GM23338 (cell line): ENCODE data around the gene RTN3. TPM values are rescaled to one million over a fixed set of nuclear protein-coding genes. Genes with fewer than 3 reads are reported as not detected.

Source experiments
- ATAC-seq: fragments of 200-7000 bp; cut with Tn5 transposase; 3 replicates; pipeline ENCODE4 v1.9.1; 2020
- DNase-seq: peaks from one replicate; pipeline ENCODE4 v3.0.0-alpha.2; 2015; ENCODE audit warnings: low spot score
- H2AFZ ChIP-seq: fragments of 200-600 bp; sonication (generic); 2 replicates; pipeline ENCODE4 v1.8.0; 2016; ENCODE audit warnings: antibody characterized with exemption, mild to moderate bottlenecking, moderate library complexity
- H3F3A ChIP-seq: fragments of 200-600 bp; sonication (generic); replicated peaks from 2 replicates; pipeline ENCODE4 v1.8.0; 2017; ENCODE audit warnings: antibody characterized with exemption, mixed run types, low read depth
- H3K27ac ChIP-seq: fragments of 200-600 bp; sonication (generic); 2 replicates; pipeline ENCODE4 v1.6.1; 2016; ENCODE audit warnings: low read depth
- H3K27me3 ChIP-seq: fragments of 200-600 bp; sonication (generic); 2 replicates; pipeline ENCODE4 v1.8.0; 2016; ENCODE audit warnings: mild to moderate bottlenecking, mixed run types, moderate library complexity; ENCODE audit not compliant: insufficient read depth
- H3K36me3 ChIP-seq: fragments of 200-600 bp; sonication (generic); 2 replicates; pipeline ENCODE4 v1.8.0; 2016; ENCODE audit warnings: mild to moderate bottlenecking; ENCODE audit not compliant: insufficient read depth
- H3K4me1 ChIP-seq: fragments of 200-600 bp; sonication (generic); 2 replicates; pipeline ENCODE4 v1.8.0; 2016; ENCODE audit warnings: mild to moderate bottlenecking, moderate library complexity; ENCODE audit not compliant: insufficient read depth
- H3K4me2 ChIP-seq: fragments of 200-600 bp; sonication (generic); 2 replicates; pipeline ENCODE4 v1.7.1; 2017; ENCODE audit warnings: mixed run types
- H3K4me3 ChIP-seq: fragments of 200-600 bp; sonication (generic); 2 replicates; pipeline ENCODE4 v1.6.1; 2016; ENCODE audit warnings: mixed run types
- H3K79me2 ChIP-seq: fragments of 200-600 bp; sonication (generic); replicated peaks from 2 replicates; pipeline ENCODE4 v1.8.0; 2017; ENCODE audit warnings: mild to moderate bottlenecking; ENCODE audit not compliant: insufficient read depth
- H3K9me2 ChIP-seq: fragments of 200-600 bp; sonication (generic); 2 replicates; pipeline ENCODE4 v1.8.0; 2017; ENCODE audit not compliant: insufficient read depth
- H4K20me1 ChIP-seq: fragments of 200-600 bp; sonication (generic); replicated peaks from 2 replicates; pipeline ENCODE4 v1.8.0; 2017; ENCODE audit warnings: mild to moderate bottlenecking; ENCODE audit not compliant: insufficient read depth
- H3K27ac Mint-ChIP-seq: 2 replicates; pipeline ENCODE4 v1.8.0; 2020; ENCODE audit warnings: inconsistent platforms, mild to moderate bottlenecking, moderate library complexity, mixed read lengths
- H3K27me3 Mint-ChIP-seq: 3 replicates; pipeline ENCODE4 v1.8.0; 2022; ENCODE audit warnings: low read depth, mild to moderate bottlenecking, moderate library complexity, mixed read lengths, inconsistent platforms; ENCODE audit not compliant: insufficient read depth, poor library complexity
- H3K36me3 Mint-ChIP-seq: 3 replicates; pipeline ENCODE4 v1.8.0; 2021; ENCODE audit warnings: low read depth, mild to moderate bottlenecking, inconsistent platforms, moderate library complexity, mixed read lengths
- H3K4me1 Mint-ChIP-seq: 3 replicates; pipeline ENCODE4 v1.8.0; 2020; ENCODE audit warnings: mild to moderate bottlenecking, inconsistent platforms, mixed read lengths
- H3K4me3 Mint-ChIP-seq: 3 replicates; pipeline ENCODE4 v1.8.0; 2021; ENCODE audit warnings: moderate library complexity, mild to moderate bottlenecking, inconsistent platforms, mixed read lengths
- H3K9me3 Mint-ChIP-seq: 3 replicates; pipeline ENCODE4 v1.8.0; 2020; ENCODE audit warnings: moderate library complexity, mild to moderate bottlenecking, inconsistent platforms, mixed read lengths
- CREB1 ChIP-seq: fragments of 250-450 bp; sonication (Bioruptor Pico); IDR thresholded peaks from 2 replicates; pipeline ENCODE4 v1.5.0; 2020; ENCODE audit warnings: low read depth, mild to moderate bottlenecking, moderate library complexity
- EZH2 ChIP-seq: fragments of 200-600 bp; sonication (generic); IDR thresholded peaks from one replicate; pipeline ENCODE4 v1.8.0; 2017; ENCODE audit warnings: antibody characterized with exemption, mild to moderate bottlenecking, low read depth; ENCODE audit not compliant: unreplicated experiment
- EZH2phosphoT487 ChIP-seq: fragments of 200-600 bp; sonication (generic); IDR thresholded peaks from one replicate; pipeline ENCODE4 v1.8.1; 2018; ENCODE audit warnings: antibody characterized with exemption; ENCODE audit not compliant: unreplicated experiment
- JUNB ChIP-seq: IDR thresholded peaks from one replicate; pipeline ENCODE4 v1.6.1; 2016; ENCODE audit warnings: antibody characterized with exemption; ENCODE audit not compliant: unreplicated experiment
- NANOG ChIP-seq: IDR thresholded peaks from 2 replicates; pipeline ENCODE4 v1.6.1; 2016; ENCODE audit warnings: antibody characterized with exemption, borderline replicate concordance
- POLR2AphosphoS5 ChIP-seq: IDR thresholded peaks from 2 replicates; pipeline ENCODE4 v1.6.1; 2016; ENCODE audit warnings: antibody characterized with exemption, low read depth
- ZNF331 ChIP-seq: fragments of 250-450 bp; sonication (Bioruptor Pico); IDR thresholded peaks from 2 replicates; pipeline ENCODE4 v1.5.0; 2020; ENCODE audit warnings: low read depth, mild to moderate bottlenecking, moderate library complexity
- polyA plus RNA-seq: library from polyadenylated mRNA; unstranded; fragments of >200 nt; fragmentation: Nextera tagmentation; extraction: Ambion mirVana; gene quantifications from 2 replicates; pipeline ENCODE4 v1.2.1, GENCODE V29; 2016
- total RNA-seq: library from RNA; depleted of rRNA; stranded (reverse); fragments of >200 nt; shearing (Covaris generic); gene quantifications from 2 replicates; pipeline ENCODE4 v1.2.3, GENCODE V29; 2014
- TF ChIP-seq, protein P1 (sequence below): fragments of 250-450 bp; sonication (Bioruptor Pico); IDR thresholded peaks from 2 replicates; pipeline ENCODE4 v1.5.0; 2020; ENCODE audit warnings: mild to moderate bottlenecking, moderate library complexity
- TF ChIP-seq, protein P2 (sequence below): IDR thresholded peaks from 2 replicates; pipeline ENCODE4 v1.6.1; 2016; ENCODE audit warnings: antibody characterized with exemption
- TF ChIP-seq, protein P3 (sequence below): IDR thresholded peaks from one replicate; pipeline ENCODE4 v1.6.1; 2018; ENCODE audit warnings: antibody characterized with exemption; ENCODE audit not compliant: unreplicated experiment

RTN3 gene
- total and polyA plus RNA-seq, 2 experiments from 2014 or later: 138 to 162 TPM

DNA sequence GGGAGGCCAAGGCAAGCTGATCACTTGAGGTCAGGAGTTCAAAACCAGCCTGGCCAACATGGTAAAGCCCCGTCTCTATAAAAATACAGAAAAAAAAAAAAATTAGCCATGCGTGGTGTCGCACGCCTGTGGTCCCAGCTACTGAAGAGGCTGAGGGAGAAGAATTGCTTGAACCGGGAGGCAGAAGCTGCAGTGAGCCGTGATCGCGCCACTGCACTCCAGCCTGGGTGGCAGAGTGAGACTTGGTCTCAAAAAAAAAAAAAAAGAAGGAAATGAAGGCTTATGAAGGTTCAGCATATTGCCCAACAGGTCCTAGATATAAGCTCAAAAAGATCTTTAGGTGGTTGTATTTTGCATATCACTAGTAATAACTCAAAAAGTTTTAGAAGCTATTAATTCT, 20.3 kb upstream of the RTN3 start:
- Mint-ChIP-seq H3K4me3 (no peak overlapping the region), H3K27ac (no peak overlapping the region)

More for the DNA sequence above, 20.3 kb upstream of the RTN3 start:
- Histone ChIP-seq H4K20me1 (peaks cover 18% of the 10 kb centered on the region), H3K27me3 (no peaks in the 10 kb centered on the region), H3K4me1 (no peaks in the 10 kb centered on the region), H3K27ac (no peak overlapping the region), H2AFZ (no peak overlapping the region), H3K9me2 (no peaks in the 10 kb centered on the region), H3F3A (no peaks in the 10 kb centered on the region), H3K4me3 (no peak overlapping the region), H3K36me3 (no peaks in the 10 kb centered on the region), H3K79me2 (peaks cover 68% of the 10 kb centered on the region), H3K4me2 (no peak overlapping the region)
- TF ChIP-seq NANOG: no peak
- TF ChIP-seq, protein P1, sequence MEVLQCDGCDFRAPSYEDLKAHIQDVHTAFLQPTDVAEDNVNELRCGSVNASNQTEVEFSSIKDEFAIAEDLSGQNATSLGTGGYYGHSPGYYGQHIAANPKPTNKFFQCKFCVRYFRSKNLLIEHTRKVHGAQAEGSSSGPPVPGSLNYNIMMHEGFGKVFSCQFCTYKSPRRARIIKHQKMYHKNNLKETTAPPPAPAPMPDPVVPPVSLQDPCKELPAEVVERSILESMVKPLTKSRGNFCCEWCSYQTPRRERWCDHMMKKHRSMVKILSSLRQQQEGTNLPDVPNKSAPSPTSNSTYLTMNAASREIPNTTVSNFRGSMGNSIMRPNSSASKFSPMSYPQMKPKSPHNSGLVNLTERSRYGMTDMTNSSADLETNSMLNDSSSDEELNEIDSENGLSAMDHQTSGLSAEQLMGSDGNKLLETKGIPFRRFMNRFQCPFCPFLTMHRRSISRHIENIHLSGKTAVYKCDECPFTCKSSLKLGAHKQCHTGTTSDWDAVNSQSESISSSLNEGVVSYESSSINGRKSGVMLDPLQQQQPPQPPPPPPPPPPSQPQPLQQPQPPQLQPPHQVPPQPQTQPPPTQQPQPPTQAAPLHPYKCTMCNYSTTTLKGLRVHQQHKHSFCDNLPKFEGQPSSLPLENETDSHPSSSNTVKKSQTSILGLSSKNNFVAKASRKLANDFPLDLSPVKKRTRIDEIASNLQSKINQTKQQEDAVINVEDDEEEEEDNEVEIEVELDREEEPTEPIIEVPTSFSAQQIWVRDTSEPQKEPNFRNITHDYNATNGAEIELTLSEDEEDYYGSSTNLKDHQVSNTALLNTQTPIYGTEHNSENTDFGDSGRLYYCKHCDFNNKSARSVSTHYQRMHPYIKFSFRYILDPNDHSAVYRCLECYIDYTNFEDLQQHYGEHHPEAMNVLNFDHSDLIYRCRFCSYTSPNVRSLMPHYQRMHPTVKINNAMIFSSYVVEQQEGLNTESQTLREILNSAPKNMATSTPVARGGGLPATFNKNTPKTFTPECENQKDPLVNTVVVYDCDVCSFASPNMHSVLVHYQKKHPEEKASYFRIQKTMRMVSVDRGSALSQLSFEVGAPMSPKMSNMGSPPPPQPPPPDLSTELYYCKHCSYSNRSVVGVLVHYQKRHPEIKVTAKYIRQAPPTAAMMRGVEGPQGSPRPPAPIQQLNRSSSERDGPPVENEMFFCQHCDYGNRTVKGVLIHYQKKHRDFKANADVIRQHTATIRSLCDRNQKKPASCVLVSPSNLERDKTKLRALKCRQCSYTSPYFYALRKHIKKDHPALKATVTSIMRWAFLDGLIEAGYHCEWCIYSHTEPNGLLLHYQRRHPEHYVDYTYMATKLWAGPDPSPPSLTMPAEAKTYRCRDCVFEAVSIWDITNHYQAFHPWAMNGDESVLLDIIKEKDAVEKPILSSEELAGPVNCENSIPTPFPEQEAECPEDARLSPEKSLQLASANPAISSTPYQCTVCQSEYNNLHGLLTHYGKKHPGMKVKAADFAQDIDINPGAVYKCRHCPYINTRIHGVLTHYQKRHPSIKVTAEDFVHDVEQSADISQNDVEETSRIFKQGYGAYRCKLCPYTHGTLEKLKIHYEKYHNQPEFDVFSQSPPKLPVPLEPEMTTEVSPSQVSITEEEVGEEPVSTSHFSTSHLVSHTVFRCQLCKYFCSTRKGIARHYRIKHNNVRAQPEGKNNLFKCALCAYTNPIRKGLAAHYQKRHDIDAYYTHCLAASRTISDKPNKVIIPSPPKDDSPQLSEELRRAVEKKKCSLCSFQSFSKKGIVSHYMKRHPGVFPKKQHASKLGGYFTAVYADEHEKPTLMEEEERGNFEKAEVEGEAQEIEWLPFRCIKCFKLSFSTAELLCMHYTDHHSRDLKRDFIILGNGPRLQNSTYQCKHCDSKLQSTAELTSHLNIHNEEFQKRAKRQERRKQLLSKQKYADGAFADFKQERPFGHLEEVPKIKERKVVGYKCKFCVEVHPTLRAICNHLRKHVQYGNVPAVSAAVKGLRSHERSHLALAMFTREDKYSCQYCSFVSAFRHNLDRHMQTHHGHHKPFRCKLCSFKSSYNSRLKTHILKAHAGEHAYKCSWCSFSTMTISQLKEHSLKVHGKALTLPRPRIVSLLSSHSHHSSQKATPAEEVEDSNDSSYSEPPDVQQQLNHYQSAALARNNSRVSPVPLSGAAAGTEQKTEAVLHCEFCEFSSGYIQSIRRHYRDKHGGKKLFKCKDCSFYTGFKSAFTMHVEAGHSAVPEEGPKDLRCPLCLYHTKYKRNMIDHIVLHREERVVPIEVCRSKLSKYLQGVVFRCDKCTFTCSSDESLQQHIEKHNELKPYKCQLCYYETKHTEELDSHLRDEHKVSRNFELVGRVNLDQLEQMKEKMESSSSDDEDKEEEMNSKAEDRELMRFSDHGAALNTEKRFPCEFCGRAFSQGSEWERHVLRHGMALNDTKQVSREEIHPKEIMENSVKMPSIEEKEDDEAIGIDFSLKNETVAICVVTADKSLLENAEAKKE (CRISPR knock-in tag): no peak
- no peak for TF ChIP-seq EZH2phosphoT487
- TF ChIP-seq, protein P2, sequence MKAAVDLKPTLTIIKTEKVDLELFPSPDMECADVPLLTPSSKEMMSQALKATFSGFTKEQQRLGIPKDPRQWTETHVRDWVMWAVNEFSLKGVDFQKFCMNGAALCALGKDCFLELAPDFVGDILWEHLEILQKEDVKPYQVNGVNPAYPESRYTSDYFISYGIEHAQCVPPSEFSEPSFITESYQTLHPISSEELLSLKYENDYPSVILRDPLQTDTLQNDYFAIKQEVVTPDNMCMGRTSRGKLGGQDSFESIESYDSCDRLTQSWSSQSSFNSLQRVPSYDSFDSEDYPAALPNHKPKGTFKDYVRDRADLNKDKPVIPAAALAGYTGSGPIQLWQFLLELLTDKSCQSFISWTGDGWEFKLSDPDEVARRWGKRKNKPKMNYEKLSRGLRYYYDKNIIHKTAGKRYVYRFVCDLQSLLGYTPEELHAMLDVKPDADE: no peak
- TF ChIP-seq ZNF331 (CRISPR knock-in tag): no peak
- no peak for TF ChIP-seq EZH2
- TF ChIP-seq POLR2AphosphoS5: no peak
- TF ChIP-seq CREB1 (CRISPR knock-in tag): no peak
- TF ChIP-seq, protein P3, sequence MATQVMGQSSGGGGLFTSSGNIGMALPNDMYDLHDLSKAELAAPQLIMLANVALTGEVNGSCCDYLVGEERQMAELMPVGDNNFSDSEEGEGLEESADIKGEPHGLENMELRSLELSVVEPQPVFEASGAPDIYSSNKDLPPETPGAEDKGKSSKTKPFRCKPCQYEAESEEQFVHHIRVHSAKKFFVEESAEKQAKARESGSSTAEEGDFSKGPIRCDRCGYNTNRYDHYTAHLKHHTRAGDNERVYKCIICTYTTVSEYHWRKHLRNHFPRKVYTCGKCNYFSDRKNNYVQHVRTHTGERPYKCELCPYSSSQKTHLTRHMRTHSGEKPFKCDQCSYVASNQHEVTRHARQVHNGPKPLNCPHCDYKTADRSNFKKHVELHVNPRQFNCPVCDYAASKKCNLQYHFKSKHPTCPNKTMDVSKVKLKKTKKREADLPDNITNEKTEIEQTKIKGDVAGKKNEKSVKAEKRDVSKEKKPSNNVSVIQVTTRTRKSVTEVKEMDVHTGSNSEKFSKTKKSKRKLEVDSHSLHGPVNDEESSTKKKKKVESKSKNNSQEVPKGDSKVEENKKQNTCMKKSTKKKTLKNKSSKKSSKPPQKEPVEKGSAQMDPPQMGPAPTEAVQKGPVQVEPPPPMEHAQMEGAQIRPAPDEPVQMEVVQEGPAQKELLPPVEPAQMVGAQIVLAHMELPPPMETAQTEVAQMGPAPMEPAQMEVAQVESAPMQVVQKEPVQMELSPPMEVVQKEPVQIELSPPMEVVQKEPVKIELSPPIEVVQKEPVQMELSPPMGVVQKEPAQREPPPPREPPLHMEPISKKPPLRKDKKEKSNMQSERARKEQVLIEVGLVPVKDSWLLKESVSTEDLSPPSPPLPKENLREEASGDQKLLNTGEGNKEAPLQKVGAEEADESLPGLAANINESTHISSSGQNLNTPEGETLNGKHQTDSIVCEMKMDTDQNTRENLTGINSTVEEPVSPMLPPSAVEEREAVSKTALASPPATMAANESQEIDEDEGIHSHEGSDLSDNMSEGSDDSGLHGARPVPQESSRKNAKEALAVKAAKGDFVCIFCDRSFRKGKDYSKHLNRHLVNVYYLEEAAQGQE: no peak
- TF ChIP-seq JUNB: no peak
- no peaks in the 10 kb centered on the region for H3K4me1 Mint-ChIP-seq
- DNase-seq (no peak), ATAC-seq (no peak)
- peaks cover 8% of the 10 kb centered on the region; the same call in 2 of the 3 replicates for H3K36me3 Mint-ChIP-seq
- H3K9me3 Mint-ChIP-seq: no peaks in the 10 kb centered on the region
- H3K27me3 Mint-ChIP-seq: peaks cover 4% of the 10 kb centered on the region
